H1 (cell line): ENCODE measurements around the gene C1GALT1. TPM values are rescaled to one million over a fixed set of nuclear protein-coding genes. Genes with fewer than 3 reads are reported as not detected.

Experiments
- CEBPB ChIP-seq: IDR thresholded peaks from 2 replicates; pipeline ENCODE4 v1.6.1; 2012; ENCODE audit warnings: low read depth, low read length
- polyA plus RNA-seq, 7 experiments: library from polyadenylated mRNA; depleted of rRNA in 3 of 7; stranded (reverse) in 5 of 7; unstranded in 2 of 7; fragments of >200 nt in 5 of 7; fragments of 200-250 nt in 2 of 7; gene quantifications; 1 replicate in 5 of 7; 2 replicates in 1 of 7; 4 replicates in 1 of 7; pipeline versions ENCODE4 v1.2.1 to v1.2.3, GENCODE V29; 2011 to 2013; ENCODE audit warnings: missing spikeins in 2 of 7, mixed read lengths in 2 of 7
- total RNA-seq: library from RNA; stranded (reverse); fragmentation: NEBNext Ultra II Directional; extraction: Animal tissue kit (Norgen Biotek cat#: 25700); gene quantifications from 2 replicates; pipeline ENCODE4 v1.2.1, GENCODE V29; 2021
- TF ChIP-seq, protein P1 (sequence below): fragments of 300-600 bp; sonication (generic); IDR thresholded peaks from 2 replicates; pipeline ENCODE4 v1.7.1; 2012; ENCODE audit warnings: low read length, moderate library complexity, mild to moderate bottlenecking, inconsistent platforms; ENCODE audit not compliant: insufficient replicate concordance

The C1GALT1 gene
- total and polyA plus RNA-seq, 2 of the 8 experiments (the other 6 are each of a cell fraction or from before 2014, with no cell fraction given): 18.7 to 94.2 TPM

DNA sequence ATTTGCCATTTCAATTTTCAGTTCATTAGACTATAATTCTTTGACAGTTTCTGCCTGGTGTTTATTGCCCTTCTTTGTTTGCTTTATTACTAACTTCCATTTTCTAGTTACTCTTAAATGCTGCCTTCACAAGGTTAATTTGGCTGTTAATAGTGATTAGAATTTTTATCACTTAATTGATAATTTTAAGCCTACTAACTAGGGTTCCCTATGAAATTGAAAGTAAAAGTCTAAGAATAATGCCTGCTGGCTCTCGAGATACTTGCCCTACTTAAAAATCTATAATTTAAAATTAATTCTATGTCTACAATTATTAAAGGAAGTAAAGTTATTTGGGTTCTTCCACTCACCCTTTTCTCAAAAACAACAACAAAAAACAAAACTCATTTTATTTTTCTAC, 65.3 kb downstream of the C1GALT1 start (continued):
- TF ChIP-seq, protein P1, sequence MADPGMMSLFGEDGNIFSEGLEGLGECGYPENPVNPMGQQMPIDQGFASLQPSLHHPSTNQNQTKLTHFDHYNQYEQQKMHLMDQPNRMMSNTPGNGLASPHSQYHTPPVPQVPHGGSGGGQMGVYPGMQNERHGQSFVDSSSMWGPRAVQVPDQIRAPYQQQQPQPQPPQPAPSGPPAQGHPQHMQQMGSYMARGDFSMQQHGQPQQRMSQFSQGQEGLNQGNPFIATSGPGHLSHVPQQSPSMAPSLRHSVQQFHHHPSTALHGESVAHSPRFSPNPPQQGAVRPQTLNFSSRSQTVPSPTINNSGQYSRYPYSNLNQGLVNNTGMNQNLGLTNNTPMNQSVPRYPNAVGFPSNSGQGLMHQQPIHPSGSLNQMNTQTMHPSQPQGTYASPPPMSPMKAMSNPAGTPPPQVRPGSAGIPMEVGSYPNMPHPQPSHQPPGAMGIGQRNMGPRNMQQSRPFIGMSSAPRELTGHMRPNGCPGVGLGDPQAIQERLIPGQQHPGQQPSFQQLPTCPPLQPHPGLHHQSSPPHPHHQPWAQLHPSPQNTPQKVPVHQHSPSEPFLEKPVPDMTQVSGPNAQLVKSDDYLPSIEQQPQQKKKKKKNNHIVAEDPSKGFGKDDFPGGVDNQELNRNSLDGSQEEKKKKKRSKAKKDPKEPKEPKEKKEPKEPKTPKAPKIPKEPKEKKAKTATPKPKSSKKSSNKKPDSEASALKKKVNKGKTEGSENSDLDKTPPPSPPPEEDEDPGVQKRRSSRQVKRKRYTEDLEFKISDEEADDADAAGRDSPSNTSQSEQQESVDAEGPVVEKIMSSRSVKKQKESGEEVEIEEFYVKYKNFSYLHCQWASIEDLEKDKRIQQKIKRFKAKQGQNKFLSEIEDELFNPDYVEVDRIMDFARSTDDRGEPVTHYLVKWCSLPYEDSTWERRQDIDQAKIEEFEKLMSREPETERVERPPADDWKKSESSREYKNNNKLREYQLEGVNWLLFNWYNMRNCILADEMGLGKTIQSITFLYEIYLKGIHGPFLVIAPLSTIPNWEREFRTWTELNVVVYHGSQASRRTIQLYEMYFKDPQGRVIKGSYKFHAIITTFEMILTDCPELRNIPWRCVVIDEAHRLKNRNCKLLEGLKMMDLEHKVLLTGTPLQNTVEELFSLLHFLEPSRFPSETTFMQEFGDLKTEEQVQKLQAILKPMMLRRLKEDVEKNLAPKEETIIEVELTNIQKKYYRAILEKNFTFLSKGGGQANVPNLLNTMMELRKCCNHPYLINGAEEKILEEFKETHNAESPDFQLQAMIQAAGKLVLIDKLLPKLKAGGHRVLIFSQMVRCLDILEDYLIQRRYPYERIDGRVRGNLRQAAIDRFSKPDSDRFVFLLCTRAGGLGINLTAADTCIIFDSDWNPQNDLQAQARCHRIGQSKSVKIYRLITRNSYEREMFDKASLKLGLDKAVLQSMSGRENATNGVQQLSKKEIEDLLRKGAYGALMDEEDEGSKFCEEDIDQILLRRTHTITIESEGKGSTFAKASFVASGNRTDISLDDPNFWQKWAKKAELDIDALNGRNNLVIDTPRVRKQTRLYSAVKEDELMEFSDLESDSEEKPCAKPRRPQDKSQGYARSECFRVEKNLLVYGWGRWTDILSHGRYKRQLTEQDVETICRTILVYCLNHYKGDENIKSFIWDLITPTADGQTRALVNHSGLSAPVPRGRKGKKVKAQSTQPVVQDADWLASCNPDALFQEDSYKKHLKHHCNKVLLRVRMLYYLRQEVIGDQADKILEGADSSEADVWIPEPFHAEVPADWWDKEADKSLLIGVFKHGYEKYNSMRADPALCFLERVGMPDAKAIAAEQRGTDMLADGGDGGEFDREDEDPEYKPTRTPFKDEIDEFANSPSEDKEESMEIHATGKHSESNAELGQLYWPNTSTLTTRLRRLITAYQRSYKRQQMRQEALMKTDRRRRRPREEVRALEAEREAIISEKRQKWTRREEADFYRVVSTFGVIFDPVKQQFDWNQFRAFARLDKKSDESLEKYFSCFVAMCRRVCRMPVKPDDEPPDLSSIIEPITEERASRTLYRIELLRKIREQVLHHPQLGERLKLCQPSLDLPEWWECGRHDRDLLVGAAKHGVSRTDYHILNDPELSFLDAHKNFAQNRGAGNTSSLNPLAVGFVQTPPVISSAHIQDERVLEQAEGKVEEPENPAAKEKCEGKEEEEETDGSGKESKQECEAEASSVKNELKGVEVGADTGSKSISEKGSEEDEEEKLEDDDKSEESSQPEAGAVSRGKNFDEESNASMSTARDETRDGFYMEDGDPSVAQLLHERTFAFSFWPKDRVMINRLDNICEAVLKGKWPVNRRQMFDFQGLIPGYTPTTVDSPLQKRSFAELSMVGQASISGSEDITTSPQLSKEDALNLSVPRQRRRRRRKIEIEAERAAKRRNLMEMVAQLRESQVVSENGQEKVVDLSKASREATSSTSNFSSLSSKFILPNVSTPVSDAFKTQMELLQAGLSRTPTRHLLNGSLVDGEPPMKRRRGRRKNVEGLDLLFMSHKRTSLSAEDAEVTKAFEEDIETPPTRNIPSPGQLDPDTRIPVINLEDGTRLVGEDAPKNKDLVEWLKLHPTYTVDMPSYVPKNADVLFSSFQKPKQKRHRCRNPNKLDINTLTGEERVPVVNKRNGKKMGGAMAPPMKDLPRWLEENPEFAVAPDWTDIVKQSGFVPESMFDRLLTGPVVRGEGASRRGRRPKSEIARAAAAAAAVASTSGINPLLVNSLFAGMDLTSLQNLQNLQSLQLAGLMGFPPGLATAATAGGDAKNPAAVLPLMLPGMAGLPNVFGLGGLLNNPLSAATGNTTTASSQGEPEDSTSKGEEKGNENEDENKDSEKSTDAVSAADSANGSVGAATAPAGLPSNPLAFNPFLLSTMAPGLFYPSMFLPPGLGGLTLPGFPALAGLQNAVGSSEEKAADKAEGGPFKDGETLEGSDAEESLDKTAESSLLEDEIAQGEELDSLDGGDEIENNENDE: no peak
- no peak for TF ChIP-seq CEBPB
